ENCODE results near the gene WFDC1. TPM values are rescaled to one million over a fixed set of nuclear protein-coding genes. Genes with fewer than 3 reads are reported as not detected.

Gene WFDC1
- total RNA-seq, 1 donor from 2014 or later = 0.34 TPM

DNA sequence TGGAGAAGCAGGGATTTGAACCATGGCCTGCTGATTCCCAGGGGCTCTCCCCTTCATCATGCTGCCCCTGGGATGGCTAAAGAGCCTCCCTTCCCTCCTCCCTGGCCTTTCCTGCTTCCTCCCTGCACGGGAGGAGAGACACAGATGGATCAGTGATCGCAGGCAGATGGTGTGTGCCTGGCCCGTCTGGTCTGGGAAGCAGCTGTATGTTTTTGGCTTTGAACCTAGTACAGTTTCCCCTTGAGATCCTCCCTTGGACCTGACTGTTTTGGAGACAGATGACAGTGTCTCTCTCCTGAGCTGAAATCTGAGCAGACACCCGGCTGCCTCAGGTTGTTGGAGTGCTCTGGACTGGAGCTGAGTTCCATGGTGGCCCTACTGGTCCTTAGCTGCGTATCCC lies 44.6 kb downstream of the WFDC1 start:
- H3K9ac ChIP-seq (ENCODE audit: low read length) = no peak overlapping the region
- H3K27me3 Mint-ChIP-seq (ENCODE audit: low read depth, unreplicated experiment) = peaks cover 29% of the 10 kb centered on the region
- FAIRE-seq (no peak), DNase-seq (ENCODE audit: low read depth) (no peak)
- H3K4me1 Mint-ChIP-seq (ENCODE audit: low read depth, unreplicated experiment) = no peaks in the 10 kb centered on the region
- no peaks in the 10 kb centered on the region for H3K9me3 ChIP-seq (ENCODE audit: insufficient read depth, low read depth, low read length)
- H3K4me3 ChIP-seq (ENCODE audit: insufficient read depth, low read depth, low read length) = no peak overlapping the region
- no peak overlapping the region for H3K27ac ChIP-seq (ENCODE audit: low read depth, low read length)
- H3K4me3 Mint-ChIP-seq (ENCODE audit: unreplicated experiment) = no peak overlapping the region
- H3K36me3 ChIP-seq (ENCODE audit: insufficient read depth, low read length) = no peaks in the 10 kb centered on the region
- no peaks in the 10 kb centered on the region for H3K79me2 ChIP-seq (ENCODE audit: insufficient read depth, low read length)
- no peak overlapping the region for H3K27ac Mint-ChIP-seq (ENCODE audit: unreplicated experiment)
- no peak for TF ChIP-seq CTCF (IDR thresholded peaks at IDR 0.05; ENCODE audit: insufficient read depth, low read depth, low read length)
- TF ChIP-seq EZH2 (IDR thresholded peaks at IDR 0.05; ENCODE audit: insufficient read depth, low read length) = no peak
- H3K36me3 Mint-ChIP-seq (ENCODE audit: low read depth, unreplicated experiment) = peaks cover 2% of the 10 kb centered on the region
- H3K4me1 ChIP-seq (ENCODE audit: insufficient read depth, low read length) = no peaks in the 10 kb centered on the region
- H2AFZ ChIP-seq (ENCODE audit: low read depth, low read length) = no peak overlapping the region
- no peak overlapping the region for H3K4me2 ChIP-seq (ENCODE audit: low read length)
- no peaks in the 10 kb centered on the region for H4K20me1 ChIP-seq (ENCODE audit: insufficient read depth, low read length)
- H3K9me3 Mint-ChIP-seq (ENCODE audit: unreplicated experiment) = peaks cover 9% of the 10 kb centered on the region
- peaks cover 6% of the 10 kb centered on the region for H3K27me3 ChIP-seq (ENCODE audit: insufficient read depth, low read length)

DNA sequence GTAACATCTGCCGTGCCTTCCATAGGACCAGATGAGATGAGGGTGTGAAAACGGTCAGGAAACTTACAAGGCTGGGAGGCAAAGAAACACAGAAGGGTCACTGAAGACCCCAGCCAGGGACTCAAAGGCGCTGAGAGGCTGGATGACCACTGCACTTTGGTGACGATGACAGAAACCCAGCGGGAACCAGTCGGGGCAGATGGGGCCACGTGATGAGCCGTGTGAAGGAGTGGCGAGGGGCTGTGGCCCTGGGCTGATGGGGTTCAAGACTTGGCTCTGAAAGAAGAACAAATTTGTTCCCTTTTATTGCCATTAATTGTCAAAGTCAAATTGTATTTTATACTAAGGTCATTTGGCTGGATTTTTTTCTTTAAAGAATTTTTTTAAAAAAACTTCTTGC lies 45.1 kb downstream of the WFDC1 start:
- H3K36me3 Mint-ChIP-seq (ENCODE audit: low read depth, unreplicated experiment) = peaks cover 2% of the 10 kb centered on the region
- H3K9me3 ChIP-seq (ENCODE audit: insufficient read depth, low read depth, low read length) = no peaks in the 10 kb centered on the region
- H3K4me3 Mint-ChIP-seq (ENCODE audit: unreplicated experiment) = no peak overlapping the region
- H3K27ac Mint-ChIP-seq (ENCODE audit: unreplicated experiment) = no peak overlapping the region
- no peak for TF ChIP-seq CTCF (IDR thresholded peaks at IDR 0.05; ENCODE audit: insufficient read depth, low read depth, low read length)
- no peak for TF ChIP-seq EZH2 (IDR thresholded peaks at IDR 0.05; ENCODE audit: insufficient read depth, low read length)
- no peaks in the 10 kb centered on the region for H4K20me1 ChIP-seq (ENCODE audit: insufficient read depth, low read length)
- no peaks in the 10 kb centered on the region for H3K4me1 Mint-ChIP-seq (ENCODE audit: low read depth, unreplicated experiment)
- H3K9me3 Mint-ChIP-seq (ENCODE audit: unreplicated experiment) = peaks cover 9% of the 10 kb centered on the region
- no peak for DNase-seq (ENCODE audit: low read depth)
- no peak overlapping the region for H3K27ac ChIP-seq (ENCODE audit: low read depth, low read length)
- H2AFZ ChIP-seq (ENCODE audit: low read depth, low read length) = no peak overlapping the region
- H3K9ac ChIP-seq (ENCODE audit: low read length) = no peak overlapping the region
- no peak overlapping the region for H3K4me2 ChIP-seq (ENCODE audit: low read length)
- no peak for FAIRE-seq
- peaks cover 9% of the 10 kb centered on the region for H3K27me3 ChIP-seq (ENCODE audit: insufficient read depth, low read length)
- no peak overlapping the region for H3K4me3 ChIP-seq (ENCODE audit: insufficient read depth, low read depth, low read length)
- no peaks in the 10 kb centered on the region for H3K36me3 ChIP-seq (ENCODE audit: insufficient read depth, low read length)
- H3K27me3 Mint-ChIP-seq (ENCODE audit: low read depth, unreplicated experiment) = peaks cover 32% of the 10 kb centered on the region
- H3K4me1 ChIP-seq (ENCODE audit: insufficient read depth, low read length) = no peaks in the 10 kb centered on the region
- H3K79me2 ChIP-seq (ENCODE audit: insufficient read depth, low read length) = no peaks in the 10 kb centered on the region

GRCh38 chr16:84340325-84341040 lies 45.8 kb downstream of the WFDC1 start:
- H3K27me3 ChIP-seq (ENCODE audit: insufficient read depth, low read length) = peaks cover 12% of the 10 kb centered on the region
- Mint-ChIP-seq H3K9me3 (ENCODE audit: unreplicated experiment) (peaks cover 7% of the 10 kb centered on the region), H3K27me3 (ENCODE audit: low read depth, unreplicated experiment) (peaks cover 36% of the 10 kb centered on the region), H3K4me3 (ENCODE audit: unreplicated experiment) (no peak overlapping the region), H3K27ac (ENCODE audit: unreplicated experiment) (no peak overlapping the region), H3K4me1 (ENCODE audit: low read depth, unreplicated experiment) (no peaks in the 10 kb centered on the region), H3K36me3 (ENCODE audit: low read depth, unreplicated experiment) (peaks cover 2% of the 10 kb centered on the region)
- DNase-seq (ENCODE audit: low read depth) (no peak), FAIRE-seq (no peak)
- H3K79me2 ChIP-seq (ENCODE audit: insufficient read depth, low read length) = no peaks in the 10 kb centered on the region
- H3K4me3 ChIP-seq (ENCODE audit: insufficient read depth, low read depth, low read length) = no peak overlapping the region
- H3K9ac ChIP-seq (ENCODE audit: low read length) = no peak overlapping the region
- no peak overlapping the region for H3K27ac ChIP-seq (ENCODE audit: low read depth, low read length)
- H3K4me2 ChIP-seq (ENCODE audit: low read length) = no peak overlapping the region
- H3K9me3 ChIP-seq (ENCODE audit: insufficient read depth, low read depth, low read length) = no peaks in the 10 kb centered on the region
- H3K36me3 ChIP-seq (ENCODE audit: insufficient read depth, low read length) = no peaks in the 10 kb centered on the region
- no peak overlapping the region for H2AFZ ChIP-seq (ENCODE audit: low read depth, low read length)
- no peaks in the 10 kb centered on the region for H3K4me1 ChIP-seq (ENCODE audit: insufficient read depth, low read length)
- no peaks in the 10 kb centered on the region for H4K20me1 ChIP-seq (ENCODE audit: insufficient read depth, low read length)
- TF ChIP-seq CTCF (IDR thresholded peaks at IDR 0.05; ENCODE audit: insufficient read depth, low read depth, low read length) = no peak
- no peak for TF ChIP-seq EZH2 (IDR thresholded peaks at IDR 0.05; ENCODE audit: insufficient read depth, low read length)

Measured in astrocyte (in vitro differentiated cells and primary cell).